ENCODE data around the gene CTSH.
"Not testable (repeated sequence)": the region's sequence is repeated elsewhere in the genome, so short reads cannot be mapped to it uniquely, and the experiment has no call there.

CTSH gene

DNA sequence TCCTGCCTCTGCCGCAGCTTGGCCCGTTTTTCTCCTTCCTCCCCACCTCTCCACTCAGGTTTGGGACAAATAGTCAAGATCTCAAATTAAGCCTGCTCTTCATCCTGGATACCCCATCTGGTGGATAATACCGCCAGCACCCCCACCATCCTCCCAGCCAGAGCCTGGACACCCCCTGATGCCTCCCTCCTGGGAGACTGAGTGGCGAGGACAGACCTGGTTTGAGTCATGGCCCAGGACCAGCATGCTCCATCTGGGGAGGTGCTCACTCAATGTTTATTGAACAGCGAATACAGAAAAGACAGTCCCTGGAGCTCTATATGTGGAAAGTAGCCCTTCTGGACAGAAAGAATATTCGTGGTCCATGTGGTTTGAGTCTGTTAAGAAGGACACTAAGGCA is 23.3 kb downstream of the CTSH start:
- no peak for DNase-seq

DNA sequence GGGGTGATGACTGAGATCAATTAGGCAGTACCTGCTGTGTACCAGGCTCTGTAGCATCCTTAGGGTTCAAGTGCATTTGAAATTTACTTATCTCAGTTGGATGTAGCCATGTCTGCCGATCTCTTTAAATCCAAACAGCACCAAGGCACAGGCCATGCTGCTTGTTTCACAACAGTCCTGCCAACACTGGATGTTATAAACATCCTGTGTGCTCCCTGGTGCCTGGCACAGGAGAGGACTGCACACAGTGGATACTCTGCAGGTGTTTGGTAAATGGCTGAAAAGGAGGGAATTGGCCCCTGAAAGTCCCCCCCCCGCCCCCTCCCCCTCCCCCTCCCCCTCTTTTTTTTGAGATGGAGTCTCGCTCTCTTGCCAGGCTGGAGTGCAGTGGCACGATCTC is 27.0 kb downstream of the CTSH start:
- no peak for DNase-seq

DNA sequence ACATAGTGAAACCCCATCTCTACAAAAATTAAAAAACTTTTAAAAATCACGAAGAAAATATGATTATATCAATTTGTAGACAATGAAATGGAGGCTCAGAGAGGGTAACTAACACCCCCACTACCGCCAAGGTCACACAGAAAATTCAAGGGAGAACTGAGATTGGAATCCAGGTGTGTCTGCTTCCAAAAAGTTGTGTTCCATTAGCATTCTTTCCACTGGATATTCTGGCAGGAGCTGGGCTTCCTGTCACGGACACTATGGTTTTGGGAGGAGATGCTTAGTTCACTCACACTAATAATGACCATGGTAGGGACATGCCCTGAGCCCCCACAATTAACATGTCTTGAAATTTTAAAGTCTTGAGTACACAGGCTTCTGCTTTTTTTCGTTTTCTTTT is 28.8 kb downstream of the CTSH start:
- DNase-seq: no peak

DNA sequence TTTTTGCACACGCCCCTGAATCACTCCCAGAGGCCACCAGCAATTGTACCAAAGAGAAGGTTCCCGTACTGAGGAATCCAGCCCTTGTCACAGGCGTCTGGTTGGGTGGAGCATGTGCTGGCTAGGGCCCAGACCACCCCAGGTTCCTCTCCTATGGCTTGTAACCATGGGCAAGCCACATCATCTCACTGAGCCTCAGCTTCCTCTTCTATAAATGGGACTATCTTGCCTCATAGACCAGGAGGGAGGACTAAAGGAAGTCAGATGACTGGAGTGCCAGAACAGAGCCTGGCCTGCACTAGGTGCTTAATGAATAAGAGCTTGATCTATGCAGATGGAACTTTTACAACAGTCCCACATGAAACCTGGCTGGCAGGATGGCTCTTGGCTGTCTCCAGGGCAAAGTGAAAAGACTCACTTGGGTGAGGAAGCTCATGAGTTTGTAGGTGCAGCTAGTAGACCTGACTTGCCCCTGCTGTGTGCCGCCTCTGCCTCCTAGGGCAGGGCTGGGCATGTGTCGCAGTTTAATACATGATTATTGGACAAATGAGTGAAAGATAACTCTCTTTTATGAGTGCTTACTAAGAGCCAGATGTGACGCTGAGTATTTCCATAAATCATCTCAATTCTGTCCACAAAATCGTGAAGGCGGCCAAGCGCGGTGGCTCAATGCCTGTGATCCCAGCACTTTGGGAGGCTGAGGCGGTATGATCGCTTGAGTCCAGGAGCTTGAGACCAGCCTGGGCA is 29.3 kb downstream of the CTSH start:
- DNase-seq: no peak

DNA sequence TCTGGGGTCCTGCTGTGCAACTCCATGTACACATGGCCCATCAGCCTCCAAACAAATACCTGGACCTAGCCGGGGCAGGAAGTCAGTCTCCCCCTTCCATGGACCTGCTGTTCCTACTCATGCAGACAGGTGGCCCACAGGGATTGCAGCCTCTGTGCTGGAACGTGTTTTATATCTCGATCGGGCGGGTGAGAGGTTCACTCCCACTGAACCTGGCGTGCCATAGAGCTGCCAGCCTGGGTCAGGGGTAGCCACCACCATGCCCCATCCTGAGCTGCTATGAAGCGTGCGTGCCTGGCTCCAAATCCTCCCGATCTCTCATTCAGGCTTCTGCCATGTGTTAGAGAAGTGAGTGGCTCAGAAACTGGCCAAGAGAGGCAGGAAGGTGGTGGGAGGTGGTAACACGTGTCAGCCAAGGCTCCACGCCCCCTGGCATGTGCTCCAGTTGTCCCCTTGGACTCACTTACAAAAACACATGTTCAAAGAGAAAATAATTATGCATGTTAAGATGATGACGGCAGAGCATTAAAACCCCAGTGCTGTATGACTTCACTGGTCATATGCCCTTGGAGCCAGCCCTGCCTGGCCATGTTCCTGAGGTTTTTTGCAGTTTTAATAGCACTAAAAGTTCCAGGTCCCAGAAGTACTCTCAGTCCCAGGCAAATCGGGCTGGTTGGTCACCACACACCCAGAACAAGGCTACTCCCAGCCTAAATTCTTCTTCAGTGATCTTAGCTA is 30.6 kb downstream of the CTSH start:
- no peak for DNase-seq

DNA sequence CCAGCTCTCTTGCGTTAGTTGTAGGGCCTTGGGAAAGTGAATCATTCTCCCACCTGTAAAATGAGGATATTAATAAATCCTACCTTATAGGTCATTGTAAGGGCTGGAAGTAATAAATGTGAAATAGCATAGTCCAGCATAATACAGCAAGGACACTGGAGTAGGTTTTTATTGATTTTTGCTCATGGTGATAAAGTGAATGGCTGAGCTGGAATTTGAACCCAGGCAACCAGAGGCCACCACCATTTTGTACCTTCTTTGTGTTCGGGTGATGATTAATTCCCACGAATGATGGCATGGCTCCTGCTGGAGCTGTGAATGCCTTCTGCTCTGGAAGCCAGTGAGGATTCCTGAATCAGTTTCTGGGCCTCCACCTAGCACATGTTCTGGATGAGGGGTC is 31.8 kb downstream of the CTSH start:
- no peak for DNase-seq

DNA sequence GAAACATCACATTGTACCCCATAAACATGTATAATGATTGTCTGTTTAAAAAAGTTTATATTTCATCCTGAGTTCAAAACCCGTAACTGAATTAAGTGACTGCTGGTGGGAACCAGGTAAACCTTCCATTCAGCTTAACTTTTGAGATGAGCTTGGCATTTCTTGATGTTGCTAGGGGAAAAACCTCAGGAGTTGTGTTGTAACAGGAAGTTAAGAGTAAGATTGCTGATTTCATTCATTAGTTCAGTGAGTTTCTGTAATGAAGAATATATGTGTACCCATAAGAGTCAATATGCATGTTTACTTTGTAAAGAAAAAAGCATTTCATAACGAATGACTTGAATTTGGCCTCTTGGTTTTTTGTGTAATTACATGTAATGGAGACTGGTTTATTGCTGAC is 32.5 kb downstream of the CTSH start:
- no peak for DNase-seq

DNA sequence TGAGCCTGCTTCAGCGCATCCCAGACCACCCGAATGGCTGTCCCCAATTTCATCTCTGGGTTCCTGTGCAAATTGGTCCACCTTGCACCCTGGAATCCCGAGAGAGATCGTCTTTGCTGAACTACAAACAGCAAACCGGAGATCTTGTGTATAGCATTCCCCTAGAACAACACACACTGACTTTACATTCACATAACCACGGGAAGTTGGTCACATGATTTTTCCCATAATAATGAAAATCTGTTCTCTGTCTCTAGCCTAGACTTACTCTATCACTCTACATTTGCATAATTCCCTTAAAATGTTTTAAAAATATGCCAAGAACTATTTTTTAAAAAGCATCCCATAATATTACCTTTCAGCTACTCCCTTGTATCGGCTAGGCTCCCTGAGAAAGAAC is 34.6 kb downstream of the CTSH start:
- DNase-seq: no peak

DNA sequence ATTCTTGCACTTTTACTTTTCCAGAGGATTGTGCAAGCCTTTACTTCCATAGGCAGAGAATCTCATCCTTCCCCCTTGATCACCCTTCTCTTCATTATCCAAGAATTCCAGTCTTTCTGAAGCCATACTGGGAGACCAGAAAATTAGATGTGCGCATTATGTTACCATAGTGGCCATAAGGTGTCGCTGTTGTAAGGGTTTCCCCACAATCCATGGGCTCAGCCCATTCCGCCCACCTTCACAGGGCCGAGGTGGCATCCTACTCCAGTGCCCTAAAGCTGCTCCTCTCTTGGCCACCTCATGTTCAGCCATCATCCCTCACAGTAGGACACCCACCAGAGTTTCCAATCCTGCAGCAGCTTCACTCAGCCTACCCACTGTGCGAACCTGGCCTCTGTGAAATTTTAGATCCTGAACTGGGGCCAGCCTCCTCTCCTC is 35.0 kb downstream of the CTSH start:
- peak; percentile 30 for DNase-seq

DNA sequence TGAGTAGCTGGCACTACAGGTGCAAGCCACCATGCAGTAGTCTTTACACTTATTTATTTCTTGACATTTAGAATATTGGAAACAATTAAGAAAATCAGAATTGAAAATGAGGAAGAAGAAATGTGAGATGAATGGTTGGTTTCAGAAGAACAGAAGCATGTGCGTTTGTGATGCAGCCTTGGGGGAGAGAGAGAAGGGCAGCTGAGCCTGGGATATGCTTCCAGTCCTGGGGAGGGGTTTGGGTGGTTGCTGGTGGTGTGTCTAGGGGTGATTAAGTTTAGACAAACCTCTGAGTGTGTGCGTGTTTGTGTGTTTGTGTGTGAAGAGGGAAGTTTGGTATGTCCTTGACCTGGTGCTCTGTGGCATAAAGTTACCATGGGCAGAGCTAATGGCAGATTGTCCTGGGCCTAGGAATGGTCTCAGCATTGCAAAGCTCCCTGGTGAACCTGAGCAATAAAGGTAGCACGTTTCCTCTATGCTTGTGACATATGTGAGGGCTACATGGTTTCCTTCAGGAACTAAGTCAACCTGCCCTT is 35.6 kb downstream of the CTSH start:
- no peak for DNase-seq

DNA sequence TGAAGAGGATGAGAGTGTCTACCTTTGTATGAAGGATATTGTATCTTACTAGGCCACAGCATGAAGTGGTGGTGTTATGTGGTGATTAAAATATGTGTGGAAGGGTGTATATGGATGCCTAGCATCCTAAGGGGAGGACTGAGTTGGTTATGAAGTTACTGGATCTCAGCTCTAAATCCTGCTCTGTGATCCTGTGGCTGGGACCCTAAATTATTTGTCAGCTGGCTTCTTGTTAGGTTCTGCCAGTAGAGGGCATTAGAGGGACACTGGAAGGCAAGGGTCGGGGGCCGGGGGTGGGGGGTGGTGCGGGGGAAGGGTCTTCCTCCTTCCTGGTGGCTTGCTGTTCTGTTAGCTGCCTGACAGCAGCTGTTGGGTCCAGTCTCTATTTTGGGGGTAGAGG is 37.3 kb downstream of the CTSH start:
- no peak for DNase-seq

DNA sequence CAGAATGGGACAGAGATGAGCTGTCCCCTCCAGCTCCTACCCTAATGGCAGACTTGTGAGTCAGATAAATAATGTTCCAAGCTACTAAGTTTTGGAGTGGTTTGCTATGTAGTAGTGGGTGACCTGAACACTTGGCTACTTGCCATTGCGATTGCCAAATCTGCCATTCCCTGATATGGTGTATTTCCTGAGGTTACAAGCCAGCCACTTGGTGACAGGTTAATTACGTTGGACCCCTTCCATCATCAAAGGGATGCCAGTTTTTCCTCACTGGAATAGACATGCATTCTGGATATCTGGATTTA is 38.6 kb downstream of the CTSH start:
- DNase-seq: peak; percentile 87

DNA sequence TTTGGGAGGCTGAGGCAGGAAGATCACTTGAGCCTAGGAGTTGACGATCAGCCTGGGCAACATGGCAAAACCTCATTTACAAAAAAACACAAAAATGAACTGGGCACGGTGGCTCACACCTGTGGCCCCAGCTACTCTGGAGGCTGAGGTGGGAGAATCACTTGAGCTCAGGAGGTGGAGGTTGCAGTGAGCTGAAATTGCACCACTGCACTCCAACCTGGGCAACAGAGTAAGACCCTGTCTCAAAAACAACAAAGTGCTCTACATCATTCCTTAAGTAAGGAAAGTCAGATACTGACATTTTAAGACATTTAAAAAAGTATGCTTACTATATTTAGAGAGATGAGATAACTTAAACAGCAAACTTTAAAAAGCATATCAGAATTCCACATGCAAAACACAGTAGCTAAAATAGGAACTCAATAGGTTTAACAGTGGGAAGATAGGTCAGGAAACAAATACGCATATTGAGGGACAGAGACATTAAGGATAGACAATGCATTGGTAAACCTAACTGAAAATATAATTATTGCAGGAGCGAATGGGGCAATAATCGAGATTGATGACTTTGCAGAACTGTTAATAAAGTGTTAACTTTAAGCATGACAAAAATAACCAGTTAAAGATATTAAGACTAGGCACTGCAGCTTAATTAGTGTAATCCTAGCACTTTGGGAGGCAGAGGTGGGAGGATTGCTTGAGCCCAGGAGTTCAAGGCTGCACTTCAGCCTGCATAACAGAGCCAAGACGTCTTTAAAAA is 40.1 kb downstream of the CTSH start:
- DNase-seq: no peak

DNA sequence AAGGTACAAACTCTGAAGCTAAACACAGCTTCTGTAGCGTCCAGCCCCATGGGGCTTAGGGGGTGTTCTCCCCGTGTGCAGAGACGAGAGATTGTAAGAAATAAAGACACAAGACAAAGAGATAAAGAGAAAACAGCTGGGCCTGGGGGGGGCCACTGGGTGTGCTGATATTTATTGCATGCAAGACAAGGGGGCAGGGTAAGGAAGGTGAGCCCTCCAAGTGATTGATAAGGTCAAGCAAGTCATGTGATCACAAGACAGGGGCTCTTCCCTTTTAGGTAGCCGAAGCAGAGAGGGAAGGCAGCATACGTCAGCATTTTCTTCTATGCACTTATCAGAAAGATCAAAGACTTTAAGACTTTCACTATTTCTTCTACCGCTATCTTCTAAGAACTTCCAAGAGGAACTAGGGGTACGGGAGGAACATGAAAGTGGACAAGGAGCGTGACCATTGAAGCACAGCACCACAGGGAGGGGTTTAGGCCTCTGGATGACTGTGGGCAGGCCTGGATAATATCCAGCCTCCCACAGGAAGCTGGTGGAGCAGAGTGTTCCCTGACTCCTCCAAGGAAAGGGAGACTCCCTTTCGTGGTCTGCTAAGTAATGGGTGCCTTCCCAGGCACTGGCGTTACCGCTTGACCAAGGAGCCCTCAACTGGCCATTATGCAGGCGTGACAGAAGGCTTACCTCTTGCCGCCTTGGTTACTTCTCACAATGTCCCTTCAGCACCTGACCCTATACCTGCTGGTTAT is 42.4 kb downstream of the CTSH start:
- DNase-seq: not testable (repeated sequence)

DNA sequence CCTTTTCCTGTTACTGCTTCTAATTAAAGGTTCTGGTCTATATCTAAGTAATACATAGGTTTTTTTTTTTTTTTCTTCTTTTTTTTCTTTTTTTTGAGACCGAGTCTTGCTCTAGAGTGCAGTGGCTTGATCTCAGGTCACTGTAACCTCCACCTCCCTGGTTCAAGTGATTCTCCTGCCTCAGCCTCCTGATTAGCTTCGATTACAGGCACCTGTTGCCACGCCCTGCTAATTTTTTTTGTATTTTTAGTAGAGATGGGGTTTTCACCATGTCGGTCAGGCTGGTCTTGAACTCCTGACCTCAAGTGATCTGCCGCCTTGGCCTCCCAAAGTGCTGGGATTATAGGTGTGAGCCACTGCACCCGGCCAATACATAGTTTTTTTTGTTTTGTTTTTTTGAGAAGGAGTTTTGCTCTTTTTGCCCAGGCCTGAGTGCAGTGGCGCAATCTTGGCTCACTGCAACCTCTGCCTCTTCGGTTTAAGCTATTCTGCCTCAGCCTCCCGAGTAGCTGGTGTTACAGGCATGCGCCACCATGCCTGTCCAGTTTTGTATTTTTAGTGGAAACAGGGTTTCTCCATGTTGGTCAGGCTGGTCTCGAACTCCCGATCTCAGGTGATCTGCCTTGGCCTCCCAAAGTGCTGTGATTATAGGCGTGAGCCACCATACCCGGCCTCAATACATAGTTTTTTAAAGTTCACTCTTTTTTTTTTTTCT is 43.9 kb downstream of the CTSH start:
- DNase-seq: not testable (repeated sequence)

DNA sequence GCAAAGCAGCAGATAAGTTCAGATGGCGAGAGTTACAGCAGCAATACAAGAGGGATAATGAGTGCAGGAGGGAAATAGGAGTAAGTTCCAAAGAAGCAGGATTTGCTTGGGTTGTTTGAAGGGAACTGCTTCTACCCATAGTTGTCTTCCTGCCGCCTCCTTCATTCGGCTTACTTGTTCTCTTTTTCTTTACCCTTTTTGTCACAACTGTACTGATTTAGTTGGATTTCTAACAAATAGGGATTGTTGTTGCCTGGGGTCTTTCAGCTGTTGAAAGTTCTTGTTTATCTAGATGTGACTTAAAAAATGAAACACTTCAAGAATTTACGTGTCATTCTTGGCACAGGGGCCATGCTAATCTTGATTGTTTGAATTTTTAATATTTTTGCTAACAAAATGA is 46.3 kb downstream of the CTSH start:
- no peak for DNase-seq

DNA sequence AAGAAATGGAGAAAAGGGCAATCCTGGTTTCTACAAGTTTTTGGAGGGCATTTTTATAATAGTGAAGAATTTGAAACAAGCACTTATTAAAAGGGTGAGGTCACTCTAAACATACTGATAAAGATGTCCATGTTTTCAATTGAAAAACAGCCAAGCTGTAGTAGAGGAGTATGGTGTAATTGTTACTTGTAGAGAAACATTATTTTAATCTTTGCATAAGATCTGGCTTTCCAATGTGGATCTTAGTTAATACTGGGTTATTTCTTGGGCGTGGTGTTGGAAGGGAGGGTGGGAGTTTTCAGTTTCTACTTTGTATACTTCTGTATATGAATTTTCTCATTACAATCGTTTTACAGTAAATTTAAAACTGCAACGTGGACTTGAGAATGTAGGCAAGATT is 49.4 kb downstream of the CTSH start:
- no peak for DNase-seq

DNA sequence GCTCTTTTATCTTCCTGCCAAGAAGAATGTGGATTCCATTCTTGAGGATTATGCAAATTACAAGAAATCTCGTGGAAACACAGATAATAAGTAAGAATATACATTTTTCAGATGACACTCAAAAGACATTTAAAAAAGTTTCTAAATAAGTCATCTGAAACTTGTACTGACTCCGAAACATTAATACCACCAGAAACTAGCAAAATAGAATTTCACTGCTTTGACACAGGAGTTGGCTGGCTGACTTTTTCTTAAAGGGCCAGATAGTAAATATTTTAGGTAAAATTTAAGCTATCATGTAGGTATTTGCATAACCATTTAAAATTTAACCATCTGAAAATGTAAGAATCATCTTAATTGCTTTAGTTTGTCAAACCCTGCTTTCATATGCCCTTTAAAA is 51.3 kb downstream of the CTSH start:
- no peak for DNase-seq

DNA sequence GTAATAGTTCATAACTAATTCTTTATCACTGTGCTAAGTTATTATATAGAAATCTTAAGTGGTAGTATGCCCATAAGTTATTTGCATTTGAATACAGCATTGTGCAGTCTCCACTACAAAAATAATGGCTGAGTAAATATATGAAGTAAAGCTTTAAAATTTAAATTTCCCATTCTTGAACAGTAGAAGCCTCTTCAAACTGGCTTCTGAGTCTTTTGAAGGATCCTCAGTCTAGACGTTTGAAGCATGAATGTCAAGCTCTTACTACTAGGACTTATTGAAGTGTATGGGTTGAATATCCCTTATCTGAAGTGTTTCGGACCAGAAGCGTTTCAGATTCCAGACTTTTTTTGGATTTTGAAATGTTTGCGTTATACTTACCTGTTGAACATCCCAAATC is 55.8 kb downstream of the CTSH start:
- DNase-seq: no peak

DNA sequence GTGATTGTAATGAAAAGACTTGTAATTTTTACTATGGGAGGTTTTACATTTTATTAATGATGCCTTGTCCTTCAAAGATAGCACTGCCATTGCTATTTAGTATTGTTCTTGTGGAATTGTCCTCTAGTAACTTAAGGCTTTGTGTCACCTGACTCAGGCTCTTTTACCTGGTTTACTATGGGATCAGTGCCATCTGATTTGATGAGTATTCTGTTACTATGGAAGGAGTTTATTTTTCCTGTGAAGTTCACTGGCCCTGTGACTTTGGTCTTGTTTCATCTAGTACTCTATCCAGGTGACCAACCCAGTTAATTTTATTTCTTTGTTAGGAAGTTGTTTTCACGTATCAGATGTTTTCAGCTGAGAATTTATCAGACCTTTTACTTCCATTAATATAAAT is 63.2 kb downstream of the CTSH start:
- DNase-seq: no peak

DNA sequence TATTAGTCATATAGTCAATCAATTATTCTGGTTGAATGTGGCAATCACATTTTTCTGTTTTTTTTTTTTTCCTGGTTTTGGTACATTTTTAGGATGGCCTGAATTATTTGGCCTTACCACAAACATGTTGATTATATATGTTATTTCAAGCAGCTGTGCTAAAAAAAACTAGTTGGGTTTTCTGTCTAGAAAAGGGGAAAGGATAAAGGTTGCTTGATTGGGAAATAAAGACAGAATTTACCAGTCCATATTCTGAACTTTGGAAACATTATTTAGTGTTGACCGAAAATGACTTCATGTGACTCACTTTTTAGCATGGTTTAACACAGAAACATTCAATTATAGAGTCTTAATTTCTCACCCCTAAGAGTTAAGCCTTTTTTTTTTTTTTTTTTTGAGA is 64.0 kb downstream of the CTSH start:
- DNase-seq: no peak

DNA sequence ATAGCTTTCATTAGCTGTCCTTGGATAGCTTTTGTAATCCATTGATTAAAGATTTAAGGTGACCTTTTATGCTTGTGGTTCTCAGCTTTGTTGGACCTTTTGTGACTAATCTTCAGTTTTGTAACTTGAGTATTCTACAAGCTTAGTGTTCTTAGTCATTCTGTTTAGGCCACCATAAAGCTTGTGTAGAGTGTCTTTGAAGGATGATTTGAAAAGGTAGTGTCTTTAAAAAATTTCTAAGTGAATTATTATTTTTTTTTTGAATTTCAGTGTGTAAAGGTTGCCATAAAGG is 64.7 kb downstream of the CTSH start:
- peak; percentile 74 for DNase-seq

Data from HCEC 1CT (cell line).